HCT116 (cell line): ENCODE measurements around the gene SPINT2. TPM values are rescaled to one million over a fixed set of nuclear protein-coding genes. Genes with fewer than 3 reads are reported as not detected.

ENCODE experiments used
- ATAC-seq: fragments of 200-7000 bp; cut with Tn5 transposase; 2 replicates; pipeline ENCODE4 v1.9.1; 2020; ENCODE audit warnings: mild to moderate bottlenecking, moderate library complexity
- BruUV-seq: library from RNA; stranded (reverse); fragments of 400-500 nt; replicated peaks from 2 replicates; lab custom pipeline; 2021; lab: Mats Ljungman, UMichigan
- CTCF ChIA-PET: fragments of 300-600 bp; sonication (Branson Sonifier 250); formaldehyde crosslinking; loops from one replicate; lab custom pipeline; 2021; ENCODE audit warnings: antibody characterized with exemption; lab: Charles Lee
- POLR2A ChIA-PET: fragments of 300-600, 350-600 bp; sonication (Branson Sonifier 250); formaldehyde crosslinking; loops from one replicate; lab custom pipeline; 2021; ENCODE audit warnings: antibody characterized with exemption; lab: Charles Lee
- RAD21 ChIA-PET, 2 experiments: fragments of 300-600 bp; sonication (Branson Sonifier 250); formaldehyde crosslinking; loops; one replicate each; lab custom pipeline; 2023; ENCODE audit warnings: low total read pairs in 2 of 2; ENCODE audit not compliant: uncharacterized antibody in 2 of 2, unreplicated experiment in 2 of 2, low non-redundant PET in 1 of 2; lab: Charles Lee
- DNase-seq: peaks from one replicate; pipeline ENCODE4 v3.0.0-alpha.2; 2010; ENCODE audit warnings: low read depth, low spot score
- H2AFZ ChIP-seq: fragments of 200-600 bp; shearing (Covaris generic), sonication (generic); 2 replicates; pipeline ENCODE4 v1.6.1; 2017; ENCODE audit warnings: low read depth, mixed run types, mixed read lengths, antibody characterized with exemption, low read length; ENCODE audit not compliant: poor library complexity, severe bottlenecking
- H3K27ac ChIP-seq: 2 replicates; pipeline ENCODE4 v1.5.1; 2012; ENCODE audit warnings: low read depth, low read length
- H3K27me3 ChIP-seq: fragments of 200-600 bp; sonication (generic); 2 replicates; pipeline ENCODE4 v1.6.1; 2016; ENCODE audit warnings: mixed run types, low read length, mixed read lengths; ENCODE audit not compliant: insufficient read depth
- H3K36me3 ChIP-seq, 2 experiments: fragments of 200-500 bp in 1 of 2; fragments of 200-600 bp in 1 of 2; sonication (Bioruptor generic) in 1 of 2; sonication (generic) in 1 of 2; 2 replicates each; pipeline versions ENCODE4 v1.5.1 to v1.6.1; 2014 to 2016; ENCODE audit warnings: low read length in 2 of 2, inconsistent platforms in 1 of 2, mixed read lengths in 1 of 2, mixed run types in 1 of 2; ENCODE audit not compliant: insufficient read depth in 2 of 2, control insufficient read depth in 1 of 2
- H3K4me1 ChIP-seq, 2 experiments: fragments of 200-600 bp in 1 of 2; sonication (generic) in 1 of 2; 2 replicates each; pipeline versions ENCODE4 v1.5.1 to v1.6.1; 2012 to 2017; ENCODE audit warnings: low read length in 2 of 2, inconsistent platforms in 1 of 2, mild to moderate bottlenecking in 1 of 2, mixed read lengths in 1 of 2, mixed run types in 1 of 2, moderate library complexity in 1 of 2; ENCODE audit not compliant: insufficient read depth in 2 of 2, control insufficient read depth in 1 of 2
- H3K4me2 ChIP-seq: fragments of 200-600 bp; sonication (generic); 2 replicates; pipeline ENCODE4 v1.6.1; 2017; ENCODE audit warnings: mixed run types, low read length, mixed read lengths
- H3K4me3 ChIP-seq, 2 experiments: fragments of 200-600 bp in 1 of 2; sonication (generic) in 1 of 2; replicated peaks in 1 of 2; 2 replicates each; pipeline ENCODE4 v1.5.1; 2011 to 2016; ENCODE audit warnings: low read length in 2 of 2, control low read depth in 1 of 2, low read depth in 1 of 2, mild to moderate bottlenecking in 1 of 2, mixed read lengths in 1 of 2, mixed run types in 1 of 2
- H3K79me2 ChIP-seq: fragments of 200-600 bp; sonication (generic); 2 replicates; pipeline ENCODE4 v1.6.1; 2017; ENCODE audit warnings: mild to moderate bottlenecking, mixed run types, low read length, moderate library complexity, mixed read lengths; ENCODE audit not compliant: insufficient read depth
- H3K9ac ChIP-seq: fragments of 200-600 bp; sonication (generic); 2 replicates; pipeline ENCODE4 v1.6.1; 2016; ENCODE audit warnings: low read length, mixed read lengths
- H3K9me2 ChIP-seq: fragments of 200-600 bp; sonication (generic), shearing (Covaris generic); 2 replicates; pipeline ENCODE4 v1.6.1; 2017; ENCODE audit warnings: mixed run types, mild to moderate bottlenecking, moderate library complexity; ENCODE audit not compliant: insufficient read depth
- H3K9me3 ChIP-seq, 2 experiments: fragments of 200-500 bp in 1 of 2; fragments of 200-600 bp in 1 of 2; sonication (Bioruptor generic) in 1 of 2; sonication (generic) in 1 of 2; 2 replicates each; pipeline ENCODE4 v1.6.1; 2014 to 2017; ENCODE audit warnings: low read length in 2 of 2, mixed read lengths in 2 of 2, inconsistent platforms in 1 of 2, low read depth in 1 of 2, mild to moderate bottlenecking in 1 of 2, mixed run types in 1 of 2, moderate library complexity in 1 of 2; ENCODE audit not compliant: control insufficient read depth in 1 of 2, insufficient read depth in 1 of 2
- H4K20me1 ChIP-seq: fragments of 200-600 bp; sonication (generic), shearing (Covaris generic); 2 replicates; pipeline ENCODE4 v1.6.1; 2017; ENCODE audit warnings: mixed run types, mild to moderate bottlenecking, moderate library complexity; ENCODE audit not compliant: insufficient read depth
- CBX3 ChIP-seq: IDR thresholded peaks from 2 replicates; pipeline ENCODE4 v1.6.1; 2012; ENCODE audit warnings: low read depth
- EGR1 ChIP-seq: IDR thresholded peaks from 2 replicates; pipeline ENCODE4 v1.6.1; 2012; ENCODE audit warnings: low read depth
- ELF1 ChIP-seq: IDR thresholded peaks from 2 replicates; pipeline ENCODE4 v1.6.1; 2012; ENCODE audit warnings: low read depth, borderline replicate concordance
- EZH2 ChIP-seq: fragments of 200-600 bp; sonication (generic); IDR thresholded peaks from 2 replicates; pipeline ENCODE4 v1.6.1; 2017; ENCODE audit warnings: antibody characterized with exemption, mixed run types
- EZH2phosphoT487 ChIP-seq: fragments of 200-600 bp; IDR thresholded peaks from 2 replicates; pipeline ENCODE4 v1.6.1; 2018; ENCODE audit warnings: antibody characterized with exemption, borderline replicate concordance
- FOSL1 ChIP-seq: IDR thresholded peaks from 2 replicates; pipeline ENCODE4 v1.6.1; 2012; ENCODE audit warnings: low read depth
- JUND ChIP-seq: IDR thresholded peaks from 2 replicates; pipeline ENCODE4 v1.6.1; 2012
- POLR2A ChIP-seq: IDR thresholded peaks from 2 replicates; pipeline ENCODE4 v1.7.0; 2011; ENCODE audit warnings: borderline replicate concordance; ENCODE audit not compliant: insufficient read depth, insufficient read length; ENCODE audit errors: extremely low read depth
- POLR2AphosphoS5 ChIP-seq: IDR thresholded peaks from 2 replicates; pipeline ENCODE4 v1.6.1; 2011; ENCODE audit warnings: mild to moderate bottlenecking, low read depth, low read length, moderate library complexity
- TCF7L2 ChIP-seq: IDR thresholded peaks from 2 replicates; pipeline ENCODE4 v1.7.0; 2011; ENCODE audit warnings: borderline replicate concordance, inconsistent platforms; ENCODE audit not compliant: insufficient read depth, insufficient read length; ENCODE audit errors: extremely low read depth
- YY1 ChIP-seq: IDR thresholded peaks from 2 replicates; pipeline ENCODE4 v1.6.1; 2011; ENCODE audit warnings: low read length, low read depth, moderate library complexity, mild to moderate bottlenecking; ENCODE audit not compliant: insufficient replicate concordance; ENCODE audit errors: extremely low read depth
- intact Hi-C: fragments of 100-400 bp; cut with micrococcal nuclease; formaldehyde crosslinking; loops from 2 replicates; pipeline ENCODE4 v1.10.0; 2022
- total RNA-seq: library from RNA; stranded (reverse); gene quantifications from one replicate; pipeline ENCODE4 v1.2.1, GENCODE V29; 2021; ENCODE audit not compliant: unreplicated experiment
- TF ChIP-seq, protein P1 (sequence below): IDR thresholded peaks from 2 replicates; pipeline ENCODE4 v1.6.1; 2012
- TF ChIP-seq, protein P2 (sequence below): IDR thresholded peaks from 2 replicates; pipeline ENCODE4 v1.6.1; 2012
- TF ChIP-seq, protein P3 (sequence below): IDR thresholded peaks from 2 replicates; pipeline ENCODE4 v1.6.1; 2011; ENCODE audit warnings: mild to moderate bottlenecking, low read length, moderate library complexity; ENCODE audit not compliant: insufficient replicate concordance; ENCODE audit errors: extremely low read depth

The SPINT2 gene
- total RNA-seq, 1 experiment from 2014 or later = 500 TPM

DNA sequence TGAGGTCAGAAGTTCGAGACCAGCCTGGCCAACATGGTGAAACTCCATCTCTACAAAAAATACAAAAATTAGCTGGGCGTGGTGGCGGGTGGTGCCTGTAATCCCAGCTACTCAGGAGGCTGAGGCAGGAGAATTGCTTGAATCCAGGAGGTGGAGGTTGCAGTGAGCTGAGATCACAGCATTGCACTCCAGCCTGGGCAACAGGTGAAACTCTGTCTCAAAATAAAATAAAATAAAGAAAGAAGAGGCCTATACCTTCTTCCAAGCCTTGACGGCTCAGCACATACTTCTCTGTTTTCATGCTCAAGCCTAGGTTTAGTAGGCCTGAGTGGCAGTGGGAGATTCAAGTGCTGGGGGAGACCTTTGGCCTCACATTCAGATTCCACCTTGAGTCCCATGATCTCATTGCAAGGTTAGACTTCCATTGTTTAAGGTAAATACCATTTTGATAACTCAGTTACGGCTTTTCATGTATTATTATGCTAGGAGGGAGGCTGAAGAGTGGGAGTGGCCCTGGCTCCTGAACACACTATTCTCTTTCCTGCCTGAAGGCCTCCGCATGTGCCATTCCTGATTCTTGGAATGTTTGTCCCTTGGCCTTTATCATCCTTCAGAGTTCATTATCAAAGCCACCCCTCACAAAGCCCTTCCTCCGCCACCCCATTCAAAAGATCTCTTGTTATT, 1.6 kb upstream of the SPINT2 start:
- no peaks in the 10 kb centered on the region for H3K9me3 ChIP-seq
- no peak for TF ChIP-seq TCF7L2
- TF ChIP-seq ELF1 = no peak
- TF ChIP-seq, protein P1, sequence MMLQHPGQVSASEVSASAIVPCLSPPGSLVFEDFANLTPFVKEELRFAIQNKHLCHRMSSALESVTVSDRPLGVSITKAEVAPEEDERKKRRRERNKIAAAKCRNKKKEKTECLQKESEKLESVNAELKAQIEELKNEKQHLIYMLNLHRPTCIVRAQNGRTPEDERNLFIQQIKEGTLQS = no peak
- TF ChIP-seq YY1 = no peak
- no peak for TF ChIP-seq FOSL1
- no peak for TF ChIP-seq EZH2
- TF ChIP-seq, protein P2, sequence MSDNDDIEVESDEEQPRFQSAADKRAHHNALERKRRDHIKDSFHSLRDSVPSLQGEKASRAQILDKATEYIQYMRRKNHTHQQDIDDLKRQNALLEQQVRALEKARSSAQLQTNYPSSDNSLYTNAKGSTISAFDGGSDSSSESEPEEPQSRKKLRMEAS = no peak
- TF ChIP-seq, protein P3, sequence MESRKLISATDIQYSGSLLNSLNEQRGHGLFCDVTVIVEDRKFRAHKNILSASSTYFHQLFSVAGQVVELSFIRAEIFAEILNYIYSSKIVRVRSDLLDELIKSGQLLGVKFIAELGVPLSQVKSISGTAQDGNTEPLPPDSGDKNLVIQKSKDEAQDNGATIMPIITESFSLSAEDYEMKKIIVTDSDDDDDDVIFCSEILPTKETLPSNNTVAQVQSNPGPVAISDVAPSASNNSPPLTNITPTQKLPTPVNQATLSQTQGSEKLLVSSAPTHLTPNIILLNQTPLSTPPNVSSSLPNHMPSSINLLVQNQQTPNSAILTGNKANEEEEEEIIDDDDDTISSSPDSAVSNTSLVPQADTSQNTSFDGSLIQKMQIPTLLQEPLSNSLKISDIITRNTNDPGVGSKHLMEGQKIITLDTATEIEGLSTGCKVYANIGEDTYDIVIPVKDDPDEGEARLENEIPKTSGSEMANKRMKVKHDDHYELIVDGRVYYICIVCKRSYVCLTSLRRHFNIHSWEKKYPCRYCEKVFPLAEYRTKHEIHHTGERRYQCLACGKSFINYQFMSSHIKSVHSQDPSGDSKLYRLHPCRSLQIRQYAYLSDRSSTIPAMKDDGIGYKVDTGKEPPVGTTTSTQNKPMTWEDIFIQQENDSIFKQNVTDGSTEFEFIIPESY = no peak
- no peak for TF ChIP-seq EZH2phosphoT487
- TF ChIP-seq EGR1 = no peak
- no peak for TF ChIP-seq CBX3
- TF ChIP-seq JUND = no peak
- TF ChIP-seq POLR2A = no peak
- no peak for TF ChIP-seq POLR2AphosphoS5
- RAD21 ChIA-PET = interaction anchor here (0.7 kb wide), 2 partner anchors 32 to 147 kb away, joined by 3 to 6 read pairs; no protein-coding TSS in a partner anchor
- H3K4me3 ChIP-seq = no peak overlapping the region
- no peak overlapping the region for H3K9ac ChIP-seq
- no peak for DNase-seq
- H3K4me2 ChIP-seq = peak overlapping the region; percentile 90; the same call in 1 of the 2 replicates
- H3K27me3 ChIP-seq = no peaks in the 10 kb centered on the region
- H3K9me2 ChIP-seq = no peaks in the 10 kb centered on the region
- BruUV-seq = no TSS peak
- no peak overlapping the region for H2AFZ ChIP-seq
- POLR2A ChIA-PET = interaction anchor here (1.5 to 2.9 kb wide), 2 partner anchors 36 to 42 kb away, joined by 6 to 15 read pairs; partner anchors contain the start of gene C19orf33
- intact Hi-C loops = no loop called here
- CTCF ChIA-PET = no interaction called here
- H3K79me2 ChIP-seq = peaks cover 33% of the 10 kb centered on the region
- H3K4me1 ChIP-seq = peaks cover 33 to 46% of the 10 kb centered on the region in 2 experiments
- no peaks in the 10 kb centered on the region; the same call in 1 of the 2 replicates for H4K20me1 ChIP-seq
- no peak for ATAC-seq
- H3K36me3 ChIP-seq = no peaks in the 10 kb centered on the region; a peak in 1 of 4 replicates
- no peak overlapping the region for H3K27ac ChIP-seq
